Hair follicular keratinocyte (primary cell): ENCODE results near the gene KIF18A. TPM values are rescaled to one million over a fixed set of nuclear protein-coding genes. Genes with fewer than 3 reads are reported as not detected.

ENCODE experiments used
- total RNA-seq: library from RNA; depleted of rRNA; stranded (reverse); fragments of >200 nt; gene quantifications from 2 replicates; pipeline ENCODE4 v1.2.3, GENCODE V29; 2015

KIF18A gene
- total RNA-seq: 5.2 and 8.5 TPM in 2 replicates

DNA sequence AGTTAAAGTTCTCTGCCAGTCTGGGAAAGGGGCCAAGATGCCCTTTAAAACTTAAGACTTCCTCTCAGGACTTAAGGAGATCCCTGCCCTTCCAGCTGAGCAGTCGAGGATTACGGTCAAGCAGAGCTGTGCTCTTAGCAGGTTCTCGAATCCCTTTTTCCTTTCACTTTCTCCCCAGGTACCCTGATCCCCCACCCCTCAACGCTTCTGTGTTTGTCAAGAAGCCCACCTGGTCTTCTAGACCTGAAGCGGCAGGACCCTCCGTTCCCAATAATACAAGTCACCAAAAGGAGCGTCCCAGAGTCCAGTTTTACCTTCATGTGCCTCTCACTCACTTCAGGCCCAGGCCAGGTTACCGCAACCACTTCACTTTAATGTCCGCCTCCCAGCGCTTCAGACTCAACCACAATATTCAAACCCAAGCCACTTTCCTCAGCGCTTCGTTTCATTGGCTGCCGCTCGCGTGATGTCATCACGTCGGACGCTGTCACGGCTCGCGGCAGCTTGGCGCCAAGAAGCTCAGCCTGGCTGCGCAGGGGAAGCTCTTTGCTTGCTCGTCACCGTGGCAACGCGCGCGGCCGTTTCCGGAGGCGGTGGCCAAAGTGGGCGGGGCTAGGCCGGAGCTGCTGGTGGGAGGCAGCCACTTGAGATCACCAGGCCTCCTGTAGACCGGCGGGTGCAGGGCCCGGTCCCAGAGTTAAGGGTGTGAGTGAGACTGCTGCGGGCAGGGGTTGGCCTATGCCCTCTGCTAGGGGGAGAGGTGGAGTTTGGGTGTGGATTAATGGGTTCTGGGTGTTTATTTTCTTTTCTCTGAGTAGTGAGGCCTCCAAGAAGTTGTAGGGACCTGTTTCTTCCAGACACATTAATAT is at the start of gene KIF18A, which contains the start of gene METTL15:
Gene KIF18A (minus strand): TSS at position 407 of the 869 bp plus-strand sequence. CDS start 10,209 bp downstream, outside the sequence.
Gene METTL15 (plus strand): TSS at position 639 of the 869 bp plus-strand sequence. CDS start 4,947 bp downstream, outside the sequence.

Other genes with a start within 250 kb of the KIF18A start
- gene METTL15, start 232 bp upstream of the KIF18A start, total RNA-seq: 7.5 and 12.4 TPM in 2 replicates